Left forelimb (tissue), 1 donor: ENCODE data around the gene FARS2.

Experiments
- DNase-seq: peaks from one replicate; pipeline ENCODE4 v3.0.0-alpha.2; 2018; ENCODE audit warnings: low spot score

Gene FARS2

DNA sequence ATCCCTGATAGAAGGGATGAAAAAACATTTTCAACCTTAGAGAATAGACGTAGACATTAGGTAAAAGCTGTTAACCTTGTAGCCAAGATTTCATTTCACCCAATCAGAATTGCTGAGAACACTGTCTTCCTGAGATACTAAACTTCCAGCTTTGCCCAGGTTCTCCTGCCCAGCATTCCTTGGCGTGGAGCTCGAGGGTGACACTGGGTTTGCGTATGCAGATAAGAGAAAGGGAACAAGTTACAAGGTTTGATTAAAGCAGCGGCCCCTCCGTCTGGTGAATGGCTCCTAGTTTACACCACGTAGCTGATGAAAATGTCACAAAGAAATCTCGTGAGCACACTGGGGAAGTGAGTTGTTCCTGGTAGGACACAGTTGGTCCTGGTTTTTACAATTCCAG, 247.8 kb downstream of the FARS2 start:
- DNase-seq = no peak

- DNase-seq = no peak
These were observed 249.2 kb downstream of the FARS2 start for GRCh38 chr6:5510331-5511133.

GRCh38 chr6:5511954-5512353, 250.6 kb downstream of the FARS2 start:
- DNase-seq = no peak

- DNase-seq = no peak
These were observed 251.1 kb downstream of the FARS2 start for GRCh38 chr6:5512422-5512821.

DNA sequence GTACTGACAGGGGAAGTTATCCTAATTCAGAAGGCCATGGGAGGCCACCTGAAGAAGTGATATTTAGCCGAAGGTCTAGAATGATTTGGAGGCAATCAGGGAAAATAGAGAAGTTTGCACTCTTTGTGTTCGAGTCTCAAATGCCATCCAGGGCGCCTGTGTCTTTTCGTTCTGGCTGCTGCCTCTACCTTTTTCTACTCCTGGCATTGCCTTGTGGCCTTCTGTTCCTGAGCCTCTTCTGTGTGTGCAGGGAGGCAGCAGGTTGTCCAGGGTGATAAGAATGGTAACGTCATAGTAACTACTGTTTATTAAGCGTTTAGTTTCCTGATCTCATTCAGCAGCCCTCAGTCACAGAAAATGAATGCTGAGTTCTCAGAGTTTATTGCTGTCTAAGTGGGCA, 252.1 kb downstream of the FARS2 start:
- no peak for DNase-seq

- DNase-seq = no peak
These were observed 253.0 kb downstream of the FARS2 start for GRCh38 chr6:5514353-5514752.

GRCh38 chr6:5515200-5515599, 253.9 kb downstream of the FARS2 start:
- DNase-seq = no peak

DNA sequence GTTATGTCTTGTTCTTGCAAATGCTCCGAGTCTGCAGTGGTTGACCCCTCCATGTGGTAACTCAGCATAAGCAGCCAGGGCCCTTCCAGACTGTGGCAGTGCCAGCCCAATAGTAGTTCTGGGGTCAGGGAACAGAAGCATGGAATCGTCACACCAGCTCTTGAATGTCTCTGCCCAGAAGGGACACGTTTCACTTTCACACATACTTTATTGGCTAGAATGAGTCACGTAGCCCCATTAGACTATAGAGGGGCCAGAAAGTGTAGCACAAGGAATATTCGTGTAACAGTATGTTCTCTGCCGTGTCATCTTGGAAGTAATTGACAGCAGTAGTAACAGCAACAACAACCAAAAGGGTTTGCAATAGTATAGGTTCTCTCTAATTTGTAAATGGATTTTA, 254.7 kb downstream of the FARS2 start:
- DNase-seq = no peak

DNA sequence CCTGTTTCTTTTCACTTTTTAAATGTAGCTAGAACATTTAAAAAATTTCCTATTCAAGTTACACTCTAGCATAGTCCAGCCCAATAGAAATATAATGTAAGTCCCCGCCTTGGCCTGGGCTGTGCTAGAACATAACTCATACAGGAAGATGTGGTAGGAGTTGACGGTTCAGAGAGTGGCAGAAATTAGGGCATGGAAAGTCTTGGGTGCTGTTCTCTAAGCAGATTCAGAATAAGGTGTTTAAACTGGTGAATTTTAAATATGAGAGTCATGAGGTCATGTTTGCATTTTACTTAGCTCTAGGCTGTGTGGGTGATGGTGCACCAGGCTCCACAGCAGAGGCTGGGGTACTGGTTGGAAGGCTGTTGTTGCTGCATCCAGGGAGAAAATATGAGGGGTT, 256.5 kb downstream of the FARS2 start:
- no peak for DNase-seq

- no peak for DNase-seq
These were observed 257.7 kb downstream of the FARS2 start for GRCh38 chr6:5518936-5519491.

DNA sequence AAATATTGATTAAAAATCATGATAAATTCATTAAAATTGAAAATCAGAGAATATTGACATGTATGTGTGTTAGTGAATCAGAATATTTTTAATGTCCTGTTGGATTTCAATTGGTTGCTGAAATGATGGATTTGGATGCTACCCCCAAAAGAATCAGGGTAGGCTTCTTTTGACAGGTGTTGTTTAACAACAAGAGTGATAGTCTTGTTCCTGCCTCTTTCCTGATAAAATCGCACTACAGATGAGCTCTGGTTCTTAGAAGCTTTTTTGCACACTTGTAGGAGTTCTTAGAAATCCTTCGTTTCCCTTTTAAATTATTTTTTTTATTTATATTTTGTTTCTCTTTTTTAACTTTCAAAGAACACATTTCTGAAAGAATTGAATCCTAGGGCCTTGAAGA, 259.5 kb downstream of the FARS2 start:
- no peak for DNase-seq

GRCh38 chr6:5521322-5521721, 260.0 kb downstream of the FARS2 start:
- no peak for DNase-seq

- DNase-seq = no peak
These were observed 260.8 kb downstream of the FARS2 start for GRCh38 chr6:5522147-5522546.

DNA sequence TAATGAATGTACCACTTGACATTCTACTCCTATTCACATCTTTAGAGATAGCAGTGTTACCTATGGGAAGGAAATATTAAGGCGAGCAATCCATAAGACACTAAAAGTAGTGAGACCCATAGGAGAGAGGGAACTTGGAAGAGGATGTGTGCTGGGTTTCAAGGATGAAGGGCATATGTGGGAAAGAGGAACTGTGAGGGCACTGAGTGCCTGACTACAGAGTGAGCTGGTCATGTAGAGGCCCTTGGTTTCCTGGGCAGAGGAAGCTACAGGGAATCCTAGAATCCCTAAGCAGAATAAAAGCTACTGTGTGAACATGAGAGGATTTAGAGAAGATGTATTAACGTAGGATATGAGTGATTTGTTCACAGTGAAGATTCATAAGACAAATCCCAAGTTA, 262.8 kb downstream of the FARS2 start:
- no peak for DNase-seq

- no peak for DNase-seq
These were observed 263.9 kb downstream of the FARS2 start for GRCh38 chr6:5525209-5525608.

GRCh38 chr6:5529015-5529414, 267.7 kb downstream of the FARS2 start:
- no peak for DNase-seq

- DNase-seq = no peak
These were observed 268.4 kb downstream of the FARS2 start for GRCh38 chr6:5529733-5530132.

- no peak for DNase-seq
These were observed 269.8 kb downstream of the FARS2 start for GRCh38 chr6:5531161-5531560.

DNA sequence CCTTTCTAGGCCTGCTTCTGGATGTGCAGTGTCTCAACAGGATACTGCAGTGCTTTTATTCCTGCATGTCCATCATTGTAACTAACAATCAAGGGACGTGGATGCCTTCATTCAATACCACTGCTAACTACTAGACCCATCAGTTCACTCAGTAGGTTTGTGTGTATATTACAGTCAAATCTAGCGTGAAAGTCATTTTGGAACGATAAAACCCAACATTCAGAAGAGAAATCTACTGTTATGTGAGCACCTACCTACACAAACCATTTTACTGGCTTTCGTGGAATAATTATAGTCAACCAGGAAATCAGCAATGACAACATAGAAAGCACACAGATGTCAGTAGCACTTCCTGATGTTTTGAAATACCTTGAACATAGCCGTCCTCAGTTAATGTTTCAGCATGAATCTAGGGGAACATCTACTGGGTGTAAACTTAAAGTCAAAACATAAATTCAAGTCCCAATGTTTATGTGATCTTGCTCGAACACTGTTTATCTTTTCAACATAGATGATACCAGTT, 270.6 kb downstream of the FARS2 start:
- DNase-seq = no peak

GRCh38 chr6:5532941-5533340, 271.6 kb downstream of the FARS2 start:
- no peak for DNase-seq

GRCh38 chr6:5534643-5535042, 273.3 kb downstream of the FARS2 start:
- no peak for DNase-seq

GRCh38 chr6:5536644-5537043, 275.3 kb downstream of the FARS2 start:
- no peak for DNase-seq

DNA sequence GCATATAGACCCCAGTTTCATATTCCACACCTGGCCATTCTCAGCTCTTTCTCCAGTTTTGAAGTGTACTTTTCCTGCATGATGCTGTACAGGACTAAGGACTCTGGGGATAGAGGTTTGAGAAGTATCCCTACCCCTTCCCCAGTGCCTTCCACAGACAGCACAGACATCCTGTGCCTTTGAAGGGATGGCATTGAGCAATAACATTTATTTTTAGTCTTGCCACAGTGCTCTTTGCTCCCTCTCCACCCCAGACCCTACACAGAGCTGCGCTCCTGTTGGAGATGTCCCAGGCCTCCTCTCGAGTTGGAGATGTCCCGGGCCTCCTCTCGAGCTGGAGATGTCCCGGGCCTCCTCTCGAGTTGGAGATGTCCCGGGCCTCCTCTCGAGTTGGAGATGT, 275.8 kb downstream of the FARS2 start:
- no peak for DNase-seq

DNA sequence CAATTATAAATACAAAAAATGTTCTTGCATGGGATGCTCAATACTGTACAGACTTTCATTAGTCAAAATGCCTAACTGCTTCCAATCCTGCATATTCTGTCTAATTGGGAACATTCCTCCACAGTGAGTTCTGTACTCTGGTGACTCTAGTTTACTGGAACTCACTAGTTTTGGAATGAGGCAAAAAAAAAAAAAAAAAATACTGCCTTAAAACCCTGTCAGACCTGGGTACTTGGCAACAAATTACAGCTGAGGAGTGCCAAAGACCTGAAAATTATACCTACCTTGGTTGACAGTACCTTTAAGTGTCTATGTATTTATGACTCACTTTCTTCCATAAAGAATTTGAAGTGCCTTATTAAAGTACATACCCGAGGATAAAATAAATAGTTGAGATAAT, 276.7 kb downstream of the FARS2 start:
- DNase-seq = no peak
